Fibroblast of lung (primary cell): ENCODE measurements around the gene GPRIN3. TPM values are rescaled to one million over a fixed set of nuclear protein-coding genes. Genes with fewer than 3 reads are reported as not detected.

Experiments used
- DNase-seq, 2 donors: peaks; one replicate each; pipeline versions ENCODE4 v3.0.0 to v3.0.0-alpha.2; 2010; ENCODE audit warnings: low read depth in 2 of 2
- H2AFZ ChIP-seq: 2 replicates; pipeline ENCODE4 v1.5.1; 2012; ENCODE audit warnings: low read length, control low read depth, inconsistent platforms
- H3K27ac ChIP-seq: 2 replicates; pipeline ENCODE4 v1.5.1; 2011; ENCODE audit warnings: low read length, control low read depth; ENCODE audit not compliant: insufficient read depth
- H3K27me3 ChIP-seq: 2 replicates; pipeline ENCODE4 v1.5.1; 2011; ENCODE audit warnings: mild to moderate bottlenecking, low read length; ENCODE audit not compliant: control insufficient read depth, insufficient read depth
- H3K36me3 ChIP-seq: 2 replicates; pipeline ENCODE4 v1.5.1; 2011; ENCODE audit warnings: low read length; ENCODE audit not compliant: control insufficient read depth, insufficient read depth
- H3K4me1 ChIP-seq: 2 replicates; pipeline ENCODE4 v1.5.1; 2011; ENCODE audit warnings: low read length; ENCODE audit not compliant: control insufficient read depth, insufficient read depth; ENCODE audit errors: extremely low read depth
- H3K4me2 ChIP-seq: 2 replicates; pipeline ENCODE4 v1.5.1; 2011; ENCODE audit warnings: low read length, control low read depth; ENCODE audit not compliant: insufficient read depth; ENCODE audit errors: extremely low read depth
- H3K4me3 ChIP-seq, 4 experiments: fragments of 200-600 bp in 1 of 4; sonication (generic) in 1 of 4; replicated peaks in 1 of 4; 2 replicates each; pipeline ENCODE4 v1.5.1; 2011 to 2016; ENCODE audit warnings: low read length in 4 of 4, low read depth in 3 of 4, mild to moderate bottlenecking in 3 of 4, control low read depth in 2 of 4, inconsistent platforms in 1 of 4, mixed read lengths in 1 of 4; ENCODE audit not compliant: insufficient read depth in 1 of 4; ENCODE audit errors: control extremely low read depth in 1 of 4
- H3K79me2 ChIP-seq: 2 replicates; pipeline ENCODE4 v1.5.1; 2012; ENCODE audit warnings: mild to moderate bottlenecking, low read length, inconsistent platforms; ENCODE audit not compliant: control insufficient read depth, insufficient read depth
- H3K9ac ChIP-seq: 2 replicates; pipeline ENCODE4 v1.5.1; 2011; ENCODE audit warnings: mild to moderate bottlenecking, low read length, control low read depth; ENCODE audit not compliant: insufficient read depth
- H3K9me3 ChIP-seq: 2 replicates; pipeline ENCODE4 v1.5.1; 2012; ENCODE audit warnings: low read depth, low read length; ENCODE audit not compliant: control insufficient read depth, insufficient read depth
- H4K20me1 ChIP-seq: 2 replicates; pipeline ENCODE4 v1.5.1; 2011; ENCODE audit warnings: low read length; ENCODE audit not compliant: control insufficient read depth, insufficient read depth; ENCODE audit errors: extremely low read depth
- EZH2 ChIP-seq: IDR thresholded peaks from 2 replicates; pipeline ENCODE4 v1.5.1; 2012; ENCODE audit warnings: low read length, control low read depth, mild to moderate bottlenecking; ENCODE audit errors: missing control alignments
- polyA plus RNA-seq, 2 donors: library from polyadenylated mRNA; depleted of rRNA in 1 of 2; stranded (reverse) in 1 of 2; unstranded in 1 of 2; fragments of >200 nt; gene quantifications; 2 replicates each; pipeline ENCODE4 v1.2.1, GENCODE V29; 2011 to 2012; ENCODE audit warnings: missing spikeins in 1 of 2
- total RNA-seq: library from RNA; depleted of rRNA; stranded (reverse); fragments of >200 nt; gene quantifications from 2 replicates; pipeline ENCODE4 v1.2.1, GENCODE V29; 2014
- TF ChIP-seq, protein P1 (sequence below), 2 donors: IDR thresholded peaks in 1 of 2; conservative IDR thresholded peaks in 1 of 2; 1 replicate in 1 of 2; 2 replicates in 1 of 2; pipeline ENCODE4 v1.5.1; 2011 to 2012; ENCODE audit warnings: low read length in 2 of 2, control low read depth in 1 of 2, inconsistent platforms in 1 of 2, low read depth in 1 of 2, mild to moderate bottlenecking in 1 of 2

GPRIN3 gene
- total and polyA plus RNA-seq, 2 donors (not counting 1 experiment from before 2014, with no cell fraction given) = under 0.01 to 0.01 TPM

GRCh38 chr4:89305712-89306437 lies 1.7 kb downstream of the GPRIN3 start:
- no peak overlapping the region for H3K4me3 ChIP-seq
- no peaks in the 10 kb centered on the region for H3K4me1 ChIP-seq
- no peaks in the 10 kb centered on the region for H3K9me3 ChIP-seq
- no peak overlapping the region for H3K27ac ChIP-seq
- no peaks in the 10 kb centered on the region for H3K36me3 ChIP-seq
- no peaks in the 10 kb centered on the region for H3K79me2 ChIP-seq
- H3K4me2 ChIP-seq = no peak overlapping the region
- H3K9ac ChIP-seq = no peak overlapping the region
- no peak for TF ChIP-seq EZH2
- TF ChIP-seq, protein P1, sequence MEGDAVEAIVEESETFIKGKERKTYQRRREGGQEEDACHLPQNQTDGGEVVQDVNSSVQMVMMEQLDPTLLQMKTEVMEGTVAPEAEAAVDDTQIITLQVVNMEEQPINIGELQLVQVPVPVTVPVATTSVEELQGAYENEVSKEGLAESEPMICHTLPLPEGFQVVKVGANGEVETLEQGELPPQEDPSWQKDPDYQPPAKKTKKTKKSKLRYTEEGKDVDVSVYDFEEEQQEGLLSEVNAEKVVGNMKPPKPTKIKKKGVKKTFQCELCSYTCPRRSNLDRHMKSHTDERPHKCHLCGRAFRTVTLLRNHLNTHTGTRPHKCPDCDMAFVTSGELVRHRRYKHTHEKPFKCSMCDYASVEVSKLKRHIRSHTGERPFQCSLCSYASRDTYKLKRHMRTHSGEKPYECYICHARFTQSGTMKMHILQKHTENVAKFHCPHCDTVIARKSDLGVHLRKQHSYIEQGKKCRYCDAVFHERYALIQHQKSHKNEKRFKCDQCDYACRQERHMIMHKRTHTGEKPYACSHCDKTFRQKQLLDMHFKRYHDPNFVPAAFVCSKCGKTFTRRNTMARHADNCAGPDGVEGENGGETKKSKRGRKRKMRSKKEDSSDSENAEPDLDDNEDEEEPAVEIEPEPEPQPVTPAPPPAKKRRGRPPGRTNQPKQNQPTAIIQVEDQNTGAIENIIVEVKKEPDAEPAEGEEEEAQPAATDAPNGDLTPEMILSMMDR (conservative IDR thresholded peaks at IDR 0.05 in 1 of 2, IDR thresholded peaks at IDR 0.05 in 1 of 2; ENCODE audit: low read depth in 1 of 2, low read length in 2 of 2) = no peak
- peak; percentile 31 to 56 for DNase-seq
- peaks cover 16% of the 10 kb centered on the region for H3K27me3 ChIP-seq
- no peaks in the 10 kb centered on the region for H4K20me1 ChIP-seq
- no peak overlapping the region for H2AFZ ChIP-seq

DNA sequence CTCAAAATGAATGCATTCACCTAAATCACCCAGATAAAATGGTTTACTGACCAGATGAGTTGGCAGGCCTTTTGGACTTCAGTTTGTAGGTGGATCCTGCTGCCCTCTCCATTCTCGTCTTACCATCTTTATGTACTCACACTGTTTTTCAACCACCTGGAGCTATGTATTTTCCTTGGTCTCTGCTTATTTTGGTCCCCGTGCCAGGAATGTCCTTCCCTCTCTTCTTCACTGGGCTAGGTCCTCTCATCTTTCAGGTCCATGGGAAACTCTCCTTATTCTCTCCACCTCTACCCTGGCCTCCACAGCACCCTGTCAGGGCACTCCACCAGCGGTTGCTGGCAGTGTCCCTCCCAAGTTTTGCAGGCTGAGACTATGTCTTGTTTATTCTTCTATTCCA lies 2.6 kb downstream of the GPRIN3 start:
- H3K9me3 ChIP-seq = no peaks in the 10 kb centered on the region
- no peaks in the 10 kb centered on the region for H4K20me1 ChIP-seq
- H3K27ac ChIP-seq = no peak overlapping the region
- H3K4me1 ChIP-seq = no peaks in the 10 kb centered on the region
- no peak for TF ChIP-seq EZH2
- TF ChIP-seq, protein P1 (conservative IDR thresholded peaks at IDR 0.05 in 1 of 2, IDR thresholded peaks at IDR 0.05 in 1 of 2; ENCODE audit: low read depth in 1 of 2, low read length in 2 of 2) = no peak
- DNase-seq = no peak
- peaks cover 16% of the 10 kb centered on the region for H3K27me3 ChIP-seq
- H3K79me2 ChIP-seq = no peaks in the 10 kb centered on the region
- no peak overlapping the region for H3K4me3 ChIP-seq
- H3K9ac ChIP-seq = no peak overlapping the region
- no peak overlapping the region for H2AFZ ChIP-seq
- no peak overlapping the region for H3K4me2 ChIP-seq
- no peaks in the 10 kb centered on the region for H3K36me3 ChIP-seq

DNA sequence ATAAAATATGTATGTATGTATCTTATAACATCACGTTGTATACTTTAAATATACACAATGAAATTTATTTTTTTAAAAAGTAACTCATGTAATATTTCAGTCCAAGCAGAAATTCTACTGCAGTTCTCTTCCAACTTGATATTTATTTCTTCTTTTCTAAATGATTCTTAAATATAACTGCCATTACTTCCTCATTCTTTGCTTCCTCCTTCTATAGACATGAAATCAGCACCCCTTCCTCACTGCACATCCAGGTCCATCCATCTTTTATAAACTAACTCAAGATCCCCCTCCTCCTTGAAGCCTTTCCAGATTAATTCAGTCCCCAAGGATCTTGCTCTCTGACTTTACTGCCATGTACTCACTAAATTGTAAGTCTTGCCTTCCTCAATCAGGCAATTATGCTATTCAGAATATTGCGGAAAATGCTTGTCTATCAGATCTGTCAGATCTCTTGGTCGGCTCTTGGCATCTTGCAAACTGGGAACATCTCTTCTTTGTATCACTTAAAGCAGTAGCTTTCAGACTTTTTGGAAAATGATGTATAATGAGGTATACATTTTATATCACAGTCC lies 3.7 kb downstream of the GPRIN3 start:
- Histone ChIP-seq H3K27ac (no peak overlapping the region), H3K4me3 (no peak overlapping the region), H3K36me3 (no peaks in the 10 kb centered on the region), H3K79me2 (no peaks in the 10 kb centered on the region), H2AFZ (no peak overlapping the region), H3K4me2 (no peak overlapping the region), H3K9ac (no peak overlapping the region), H3K27me3 (peaks cover 16% of the 10 kb centered on the region), H3K4me1 (no peaks in the 10 kb centered on the region), H3K9me3 (no peaks in the 10 kb centered on the region), H4K20me1 (no peaks in the 10 kb centered on the region)
- TF ChIP-seq, protein P1 (conservative IDR thresholded peaks at IDR 0.05 in 1 of 2, IDR thresholded peaks at IDR 0.05 in 1 of 2; ENCODE audit: low read depth in 1 of 2, low read length in 2 of 2) = no peak
- no peak for TF ChIP-seq EZH2
- no peak for DNase-seq
